Stimulated activated CD4-positive, alpha-beta T cell treated with anti-CD3 and anti-CD28 coated beads, Interleukin-1b, Interleukin-23, amount 100 ng/mL, for 24 hours (primary cell): ENCODE measurements around the gene ZDHHC11B.

Experiments
- DNase-seq, 4 experiments: peaks; one replicate each; pipeline ENCODE4 v3.0.0-alpha.2; 2020; ENCODE audit warnings: low read depth in 4 of 4, low spot score in 1 of 4

ZDHHC11B gene

GRCh38 chr5:662751-663435 lies 121.6 kb downstream of the ZDHHC11B start:
- no peak for DNase-seq

GRCh38 chr5:661891-662750 lies 122.4 kb downstream of the ZDHHC11B start:
- DNase-seq: no peak

GRCh38 chr5:660491-661030 lies 124.0 kb downstream of the ZDHHC11B start:
- DNase-seq: no peak
